IMR-90 (cell line): ENCODE measurements around the gene CD99. TPM values are rescaled to one million over a fixed set of nuclear protein-coding genes. Genes with fewer than 3 reads are reported as not detected.
"Not testable (repeated sequence)": the region's sequence is repeated elsewhere in the genome, so short reads cannot be mapped to it uniquely, and the experiment has no call there.

Experiments used
- ATAC-seq: fragments of 200-7000 bp; cut with Tn5 transposase; 2 replicates; pipeline ENCODE4 v1.9.1; 2020; ENCODE audit warnings: low read depth, mild to moderate bottlenecking, moderate library complexity
- BruUV-seq: library from RNA; stranded (reverse); fragments of 400-500 nt; replicated peaks from 2 replicates; lab custom pipeline; 2021; lab: Mats Ljungman, UMichigan
- CTCF ChIA-PET: fragments of 300-600 bp; formaldehyde crosslinking; extraction: SDS; loops from one replicate; lab custom pipeline; 2021; ENCODE audit warnings: antibody characterized with exemption; lab: Yijun Ruan, JAX
- POLR2A ChIA-PET: fragments of 300-600 bp; sonication (Branson Sonifier 250); formaldehyde crosslinking; loops from one replicate; lab custom pipeline; 2022; ENCODE audit warnings: antibody characterized with exemption; ENCODE audit not compliant: unreplicated experiment; lab: Charles Lee
- DNase-seq: peaks from one replicate; pipeline ENCODE4 v3.0.0; 2013
- H2AFZ ChIP-seq: replicated peaks from 2 replicates; pipeline ENCODE3; 2013; ENCODE audit warnings: low read length, mild to moderate bottlenecking; ENCODE audit not compliant: poor library complexity
- H2AK5ac ChIP-seq: 2 replicates; pipeline ENCODE4 v1.6.1; 2013; ENCODE audit warnings: low read depth, low read length, inconsistent platforms
- H2AK9ac ChIP-seq: replicated peaks from 2 replicates; pipeline ENCODE3; 2013; ENCODE audit warnings: mild to moderate bottlenecking, low read depth, low read length, moderate library complexity; ENCODE audit not compliant: poor library complexity
- H2BK120ac ChIP-seq: 2 replicates; pipeline ENCODE4 v1.6.1; 2013; ENCODE audit warnings: low read depth, low read length, inconsistent platforms
- H2BK15ac ChIP-seq: 3 replicates; pipeline ENCODE4 v1.6.1; 2013; ENCODE audit warnings: low read depth, low read length, inconsistent platforms
- H2BK20ac ChIP-seq: 2 replicates; pipeline ENCODE4 v1.6.1; 2013; ENCODE audit warnings: low read depth, mild to moderate bottlenecking, inconsistent platforms, low read length, moderate library complexity
- H2BK5ac ChIP-seq: 2 replicates; pipeline ENCODE4 v1.6.1; 2013; ENCODE audit warnings: mild to moderate bottlenecking, low read depth, low read length, inconsistent platforms; ENCODE audit not compliant: poor library complexity, severe bottlenecking
- H3K14ac ChIP-seq: replicated peaks from 2 replicates; pipeline ENCODE4 v1.6.1; 2013; ENCODE audit warnings: low read depth, low read length, inconsistent platforms
- H3K18ac ChIP-seq: 2 replicates; pipeline ENCODE4 v1.6.1; 2013; ENCODE audit warnings: low read depth, low read length, control low read depth
- H3K23ac ChIP-seq: 2 replicates; pipeline ENCODE4 v1.6.1; 2013; ENCODE audit warnings: low read depth, low read length, inconsistent platforms
- H3K27ac ChIP-seq: 2 replicates; pipeline ENCODE4 v1.5.1; 2013; ENCODE audit warnings: mild to moderate bottlenecking, control low read depth, low read length; ENCODE audit not compliant: insufficient read depth
- H3K27me3 ChIP-seq: 2 replicates; pipeline ENCODE4 v1.6.1; 2013; ENCODE audit warnings: low read length; ENCODE audit not compliant: control insufficient read depth, insufficient read depth
- H3K36me3 ChIP-seq: 2 replicates; pipeline ENCODE4 v1.6.1; 2013; ENCODE audit warnings: low read length, mixed read lengths; ENCODE audit not compliant: control insufficient read depth, insufficient read depth
- H3K4ac ChIP-seq: 2 replicates; pipeline ENCODE4 v1.6.1; 2013; ENCODE audit warnings: low read depth, low read length, inconsistent platforms
- H3K4me1 ChIP-seq: 2 replicates; pipeline ENCODE4 v1.6.1; 2013; ENCODE audit warnings: low read length, mixed read lengths; ENCODE audit not compliant: control insufficient read depth, insufficient read depth
- H3K4me2 ChIP-seq: 2 replicates; pipeline ENCODE4 v1.6.1; 2013; ENCODE audit warnings: low read depth, mild to moderate bottlenecking, control low read depth, low read length, moderate library complexity
- H3K4me3 ChIP-seq: 2 replicates; pipeline ENCODE4 v1.5.1; 2013; ENCODE audit warnings: low read depth, mild to moderate bottlenecking, control low read depth, low read length, moderate library complexity; ENCODE audit not compliant: insufficient read depth
- H3K56ac ChIP-seq: 2 replicates; pipeline ENCODE4 v1.6.1; 2013; ENCODE audit warnings: low read length, inconsistent platforms; ENCODE audit not compliant: insufficient read depth; ENCODE audit errors: extremely low read depth
- H3K79me1 ChIP-seq, 2 experiments: 2 replicates each; pipeline ENCODE4 v1.6.1; 2013; ENCODE audit warnings: low read length in 2 of 2, inconsistent platforms in 1 of 2, low read depth in 1 of 2
- H3K9ac ChIP-seq: 2 replicates; pipeline ENCODE4 v1.6.1; 2013; ENCODE audit warnings: low read depth, low read length, control low read depth
- H3K9me1 ChIP-seq: 2 replicates; pipeline ENCODE4 v1.6.1; 2013; ENCODE audit warnings: low read length, inconsistent platforms; ENCODE audit not compliant: insufficient read depth
- H3K9me3 ChIP-seq: 2 replicates; pipeline ENCODE4 v1.6.1; 2013; ENCODE audit warnings: low read length; ENCODE audit not compliant: control insufficient read depth, insufficient read depth
- H4K20me1 ChIP-seq: 2 replicates; pipeline ENCODE4 v1.6.1; 2013; ENCODE audit warnings: low read length, inconsistent platforms; ENCODE audit not compliant: insufficient read depth
- H4K5ac ChIP-seq: 2 replicates; pipeline ENCODE4 v1.6.1; 2013; ENCODE audit warnings: mild to moderate bottlenecking, low read depth, low read length, control low read depth
- H4K8ac ChIP-seq, 2 experiments: 2 replicates each; pipeline ENCODE4 v1.6.1; 2013; ENCODE audit warnings: low read depth in 2 of 2, low read length in 2 of 2, control low read depth in 1 of 2, inconsistent platforms in 1 of 2
- H4K91ac ChIP-seq: 2 replicates; pipeline ENCODE4 v1.6.1; 2013; ENCODE audit warnings: low read depth, low read length, inconsistent platforms; ENCODE audit not compliant: insufficient read depth
- WGBS, 2 experiments: methylation state at CpG; one replicate each; pipeline versions ENCODE4 v1.1.5 to v1.1.7; 2013; ENCODE audit warnings: missing lambda C conversion rate in 2 of 2; ENCODE audit not compliant: insufficient read length in 1 of 2; ENCODE audit errors: extremely low coverage in 2 of 2; 5-methylcytosine and 5-hydroxymethylcytosine counted together
- dilution Hi-C: fragments of 300-500 bp; cut with HindIII; formaldehyde crosslinking; loops from one replicate; pipeline ENCODE4 v1.14.3; 2018; ENCODE audit warnings: low sequenced_read_pairs; ENCODE audit not compliant: unreplicated experiment
- in situ Hi-C: fragments of 300-500 bp; cut with MboI; formaldehyde crosslinking; loops from 3 replicates; pipeline ENCODE4 v1.14.3; 2019; ENCODE audit warnings: low sequenced_read_pairs, inconsistent platforms, mixed read lengths
- intact Hi-C: fragments of 100-400 bp; cut with micrococcal nuclease; formaldehyde crosslinking; loops from 2 replicates; pipeline ENCODE4 v1.10.0; 2022
- polyA plus RNA-seq, 3 experiments: library from polyadenylated mRNA; depleted of rRNA; stranded (reverse); fragments of >200 nt; gene quantifications; 2 replicates each; pipeline ENCODE4 v1.2.3, GENCODE V29; 2012; ENCODE audit warnings: low replicate concordance in 1 of 3
- total RNA-seq: library from RNA; depleted of rRNA; stranded (reverse); fragments of >200 nt; gene quantifications from 2 replicates; pipeline ENCODE4 v1.2.3, GENCODE V29; 2012

The CD99 gene
- total and polyA plus RNA-seq, 2 of the 4 experiments (the other 2 are of a cell fraction), result 102 to 369 TPM

- in situ Hi-C loops, POLR2A ChIA-PET, H2AFZ ChIP-seq: not testable (repeated sequence)
Observed at GRCh38 chrX:2751874-2752300, 60.8 kb downstream of the CD99 start, which contains the start of gene XG. Gene XG, plus strand, starts transcription at chrX:2752040. Its CDS starts 235 bp downstream, at chrX:2752275.

GRCh38 chrX:2752441-2752840, 61.3 kb downstream of the CD99 start:
- H4K20me1 ChIP-seq, H3K4ac ChIP-seq, H4K5ac ChIP-seq, CTCF ChIA-PET, H3K36me3 ChIP-seq, H2BK20ac ChIP-seq, H2AFZ ChIP-seq, in situ Hi-C loops, DNase-seq, H2AK9ac ChIP-seq, BruUV-seq, H2BK120ac ChIP-seq, H3K27ac ChIP-seq, H3K79me1 ChIP-seq, H4K91ac ChIP-seq, H3K9ac ChIP-seq, POLR2A ChIA-PET, H3K9me3 ChIP-seq, H2BK5ac ChIP-seq, dilution Hi-C loops, H3K9me1 ChIP-seq, H4K8ac ChIP-seq, intact Hi-C loops, H2BK15ac ChIP-seq, H3K23ac ChIP-seq, H3K56ac ChIP-seq, H3K27me3 ChIP-seq, H3K4me2 ChIP-seq, H3K4me1 ChIP-seq, H2AK5ac ChIP-seq, H3K14ac ChIP-seq, H3K4me3 ChIP-seq: not testable (repeated sequence)
- peak overlapping the region; percentile 36; the same call in 1 of the 2 replicates for H3K18ac ChIP-seq
- no CpG with 5 or more reads among the region's 7 CpGs for WGBS, 2 experiments
- peak; percentile 41; the same call in 1 of the 2 replicates for ATAC-seq

More at GRCh38 chrX:2751874-2752300, 60.8 kb downstream of the CD99 start, which contains the start of gene XG:
- intact Hi-C loops, H3K4ac ChIP-seq, H3K36me3 ChIP-seq, H3K4me3 ChIP-seq, H3K27ac ChIP-seq, H3K9me1 ChIP-seq, ATAC-seq, H4K8ac ChIP-seq, H4K5ac ChIP-seq, H3K56ac ChIP-seq, H4K91ac ChIP-seq, CTCF ChIA-PET, H2BK5ac ChIP-seq, H2BK20ac ChIP-seq, H4K20me1 ChIP-seq, H3K4me2 ChIP-seq, H2BK120ac ChIP-seq, DNase-seq, H3K9me3 ChIP-seq, dilution Hi-C loops, H3K14ac ChIP-seq, H3K9ac ChIP-seq, H2AK9ac ChIP-seq, H3K4me1 ChIP-seq, H3K79me1 ChIP-seq, H3K27me3 ChIP-seq, H2AK5ac ChIP-seq, BruUV-seq, H3K23ac ChIP-seq, H2BK15ac ChIP-seq: not testable (repeated sequence)
- peak within 1 kb of the TSS; percentile 36; the same call in 1 of the 2 replicates for H3K18ac ChIP-seq
- no CpG with 5 or more reads among the region's 11 CpGs for WGBS, 2 experiments
